GM18498 (cell line): ENCODE measurements around the gene TNF.
A peak's percentile ranks its signal among the peaks of the same experiment; 100 is the strongest.

Experiments
- ATAC-seq: cut with Tn5 transposase; IDR thresholded peaks from one replicate; pipeline ENCODE4 v1.9.1; 2021; ENCODE audit warnings: mild to moderate bottlenecking, moderate library complexity; ENCODE audit not compliant: unreplicated experiment

The TNF gene

DNA sequence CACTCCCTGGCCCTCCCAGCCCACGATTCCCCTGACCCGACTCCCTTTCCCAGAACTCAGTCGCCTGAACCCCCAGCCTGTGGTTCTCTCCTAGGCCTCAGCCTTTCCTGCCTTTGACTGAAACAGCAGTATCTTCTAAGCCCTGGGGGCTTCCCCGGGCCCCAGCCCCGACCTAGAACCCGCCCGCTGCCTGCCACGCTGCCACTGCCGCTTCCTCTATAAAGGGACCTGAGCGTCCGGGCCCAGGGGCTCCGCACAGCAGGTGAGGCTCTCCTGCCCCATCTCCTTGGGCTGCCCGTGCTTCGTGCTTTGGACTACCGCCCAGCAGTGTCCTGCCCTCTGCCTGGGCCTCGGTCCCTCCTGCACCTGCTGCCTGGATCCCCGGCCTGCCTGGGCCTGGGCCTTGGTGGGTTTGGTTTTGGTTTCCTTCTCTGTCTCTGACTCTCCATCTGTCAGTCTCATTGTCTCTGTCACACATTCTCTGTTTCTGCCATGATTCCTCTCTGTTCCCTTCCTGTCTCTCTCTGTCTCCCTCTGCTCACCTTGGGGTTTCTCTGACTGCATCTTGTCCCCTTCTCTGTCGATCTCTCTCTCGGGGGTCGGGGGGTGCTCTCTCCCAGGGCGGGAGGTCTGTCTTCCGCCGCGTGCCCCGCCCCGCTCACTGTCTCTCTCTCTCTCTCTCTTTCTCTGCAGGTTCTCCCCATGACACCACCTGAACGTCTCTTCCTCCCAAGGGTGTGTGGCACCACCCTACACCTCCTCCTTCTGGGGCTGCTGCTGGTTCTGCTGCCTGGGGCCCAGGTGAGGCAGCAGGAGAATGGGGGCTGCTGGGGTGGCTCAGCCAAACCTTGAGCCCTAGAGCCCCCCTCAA, 3.1 kb upstream of the TNF start, which contains the start of gene LTA:
LTA (plus strand) TSS at position 249 of the 871 bp plus-strand sequence; CDS start at position 703, 454 bp downstream.
- ATAC-seq: peak; percentile 45

DNA sequence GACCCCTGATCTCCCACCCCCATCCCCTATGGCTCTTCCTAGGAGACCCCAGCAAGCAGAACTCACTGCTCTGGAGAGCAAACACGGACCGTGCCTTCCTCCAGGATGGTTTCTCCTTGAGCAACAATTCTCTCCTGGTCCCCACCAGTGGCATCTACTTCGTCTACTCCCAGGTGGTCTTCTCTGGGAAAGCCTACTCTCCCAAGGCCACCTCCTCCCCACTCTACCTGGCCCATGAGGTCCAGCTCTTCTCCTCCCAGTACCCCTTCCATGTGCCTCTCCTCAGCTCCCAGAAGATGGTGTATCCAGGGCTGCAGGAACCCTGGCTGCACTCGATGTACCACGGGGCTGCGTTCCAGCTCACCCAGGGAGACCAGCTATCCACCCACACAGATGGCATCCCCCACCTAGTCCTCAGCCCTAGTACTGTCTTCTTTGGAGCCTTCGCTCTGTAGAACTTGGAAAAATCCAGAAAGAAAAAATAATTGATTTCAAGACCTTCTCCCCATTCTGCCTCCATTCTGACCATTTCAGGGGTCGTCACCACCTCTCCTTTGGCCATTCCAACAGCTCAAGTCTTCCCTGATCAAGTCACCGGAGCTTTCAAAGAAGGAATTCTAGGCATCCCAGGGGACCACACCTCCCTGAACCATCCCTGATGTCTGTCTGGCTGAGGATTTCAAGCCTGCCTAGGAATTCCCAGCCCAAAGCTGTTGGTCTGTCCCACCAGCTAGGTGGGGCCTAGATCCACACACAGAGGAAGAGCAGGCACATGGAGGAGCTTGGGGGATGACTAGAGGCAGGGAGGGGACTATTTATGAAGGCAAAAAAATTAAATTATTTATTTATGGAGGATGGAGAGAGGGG, 1.9 kb upstream of the TNF start:
- no peak for ATAC-seq

DNA sequence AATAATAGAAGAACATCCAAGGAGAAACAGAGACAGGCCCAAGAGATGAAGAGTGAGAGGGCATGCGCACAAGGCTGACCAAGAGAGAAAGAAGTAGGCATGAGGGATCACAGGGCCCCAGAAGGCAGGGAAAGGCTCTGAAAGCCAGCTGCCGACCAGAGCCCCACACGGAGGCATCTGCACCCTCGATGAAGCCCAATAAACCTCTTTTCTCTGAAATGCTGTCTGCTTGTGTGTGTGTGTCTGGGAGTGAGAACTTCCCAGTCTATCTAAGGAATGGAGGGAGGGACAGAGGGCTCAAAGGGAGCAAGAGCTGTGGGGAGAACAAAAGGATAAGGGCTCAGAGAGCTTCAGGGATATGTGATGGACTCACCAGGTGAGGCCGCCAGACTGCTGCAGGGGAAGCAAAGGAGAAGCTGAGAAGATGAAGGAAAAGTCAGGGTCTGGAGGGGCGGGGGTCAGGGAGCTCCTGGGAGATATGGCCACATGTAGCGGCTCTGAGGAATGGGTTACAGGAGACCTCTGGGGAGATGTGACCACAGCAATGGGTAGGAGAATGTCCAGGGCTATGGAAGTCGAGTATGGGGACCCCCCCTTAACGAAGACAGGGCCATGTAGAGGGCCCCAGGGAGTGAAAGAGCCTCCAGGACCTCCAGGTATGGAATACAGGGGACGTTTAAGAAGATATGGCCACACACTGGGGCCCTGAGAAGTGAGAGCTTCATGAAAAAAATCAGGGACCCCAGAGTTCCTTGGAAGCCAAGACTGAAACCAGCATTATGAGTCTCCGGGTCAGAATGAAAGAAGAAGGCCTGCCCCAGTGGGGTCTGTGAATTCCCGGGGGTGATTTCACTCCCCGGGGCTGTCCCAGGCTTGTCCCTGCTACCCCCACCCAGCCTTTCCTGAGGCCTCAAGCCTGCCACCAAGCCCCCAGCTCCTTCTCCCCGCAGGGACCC, 981 bp upstream of the TNF start:
- ATAC-seq: no peak

DNA sequence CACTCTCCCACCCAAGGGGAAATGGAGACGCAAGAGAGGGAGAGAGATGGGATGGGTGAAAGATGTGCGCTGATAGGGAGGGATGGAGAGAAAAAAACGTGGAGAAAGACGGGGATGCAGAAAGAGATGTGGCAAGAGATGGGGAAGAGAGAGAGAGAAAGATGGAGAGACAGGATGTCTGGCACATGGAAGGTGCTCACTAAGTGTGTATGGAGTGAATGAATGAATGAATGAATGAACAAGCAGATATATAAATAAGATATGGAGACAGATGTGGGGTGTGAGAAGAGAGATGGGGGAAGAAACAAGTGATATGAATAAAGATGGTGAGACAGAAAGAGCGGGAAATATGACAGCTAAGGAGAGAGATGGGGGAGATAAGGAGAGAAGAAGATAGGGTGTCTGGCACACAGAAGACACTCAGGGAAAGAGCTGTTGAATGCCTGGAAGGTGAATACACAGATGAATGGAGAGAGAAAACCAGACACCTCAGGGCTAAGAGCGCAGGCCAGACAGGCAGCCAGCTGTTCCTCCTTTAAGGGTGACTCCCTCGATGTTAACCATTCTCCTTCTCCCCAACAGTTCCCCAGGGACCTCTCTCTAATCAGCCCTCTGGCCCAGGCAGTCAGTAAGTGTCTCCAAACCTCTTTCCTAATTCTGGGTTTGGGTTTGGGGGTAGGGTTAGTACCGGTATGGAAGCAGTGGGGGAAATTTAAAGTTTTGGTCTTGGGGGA, 754 bp downstream of the TNF start:
- no peak for ATAC-seq

DNA sequence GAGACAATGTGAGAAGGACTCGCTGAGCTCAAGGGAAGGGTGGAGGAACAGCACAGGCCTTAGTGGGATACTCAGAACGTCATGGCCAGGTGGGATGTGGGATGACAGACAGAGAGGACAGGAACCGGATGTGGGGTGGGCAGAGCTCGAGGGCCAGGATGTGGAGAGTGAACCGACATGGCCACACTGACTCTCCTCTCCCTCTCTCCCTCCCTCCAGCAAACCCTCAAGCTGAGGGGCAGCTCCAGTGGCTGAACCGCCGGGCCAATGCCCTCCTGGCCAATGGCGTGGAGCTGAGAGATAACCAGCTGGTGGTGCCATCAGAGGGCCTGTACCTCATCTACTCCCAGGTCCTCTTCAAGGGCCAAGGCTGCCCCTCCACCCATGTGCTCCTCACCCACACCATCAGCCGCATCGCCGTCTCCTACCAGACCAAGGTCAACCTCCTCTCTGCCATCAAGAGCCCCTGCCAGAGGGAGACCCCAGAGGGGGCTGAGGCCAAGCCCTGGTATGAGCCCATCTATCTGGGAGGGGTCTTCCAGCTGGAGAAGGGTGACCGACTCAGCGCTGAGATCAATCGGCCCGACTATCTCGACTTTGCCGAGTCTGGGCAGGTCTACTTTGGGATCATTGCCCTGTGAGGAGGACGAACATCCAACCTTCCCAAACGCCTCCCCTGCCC, 1.7 kb downstream of the TNF start:
- no peak for ATAC-seq

DNA sequence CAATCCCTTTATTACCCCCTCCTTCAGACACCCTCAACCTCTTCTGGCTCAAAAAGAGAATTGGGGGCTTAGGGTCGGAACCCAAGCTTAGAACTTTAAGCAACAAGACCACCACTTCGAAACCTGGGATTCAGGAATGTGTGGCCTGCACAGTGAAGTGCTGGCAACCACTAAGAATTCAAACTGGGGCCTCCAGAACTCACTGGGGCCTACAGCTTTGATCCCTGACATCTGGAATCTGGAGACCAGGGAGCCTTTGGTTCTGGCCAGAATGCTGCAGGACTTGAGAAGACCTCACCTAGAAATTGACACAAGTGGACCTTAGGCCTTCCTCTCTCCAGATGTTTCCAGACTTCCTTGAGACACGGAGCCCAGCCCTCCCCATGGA, 2.2 kb downstream of the TNF start:
- no peak for ATAC-seq

DNA sequence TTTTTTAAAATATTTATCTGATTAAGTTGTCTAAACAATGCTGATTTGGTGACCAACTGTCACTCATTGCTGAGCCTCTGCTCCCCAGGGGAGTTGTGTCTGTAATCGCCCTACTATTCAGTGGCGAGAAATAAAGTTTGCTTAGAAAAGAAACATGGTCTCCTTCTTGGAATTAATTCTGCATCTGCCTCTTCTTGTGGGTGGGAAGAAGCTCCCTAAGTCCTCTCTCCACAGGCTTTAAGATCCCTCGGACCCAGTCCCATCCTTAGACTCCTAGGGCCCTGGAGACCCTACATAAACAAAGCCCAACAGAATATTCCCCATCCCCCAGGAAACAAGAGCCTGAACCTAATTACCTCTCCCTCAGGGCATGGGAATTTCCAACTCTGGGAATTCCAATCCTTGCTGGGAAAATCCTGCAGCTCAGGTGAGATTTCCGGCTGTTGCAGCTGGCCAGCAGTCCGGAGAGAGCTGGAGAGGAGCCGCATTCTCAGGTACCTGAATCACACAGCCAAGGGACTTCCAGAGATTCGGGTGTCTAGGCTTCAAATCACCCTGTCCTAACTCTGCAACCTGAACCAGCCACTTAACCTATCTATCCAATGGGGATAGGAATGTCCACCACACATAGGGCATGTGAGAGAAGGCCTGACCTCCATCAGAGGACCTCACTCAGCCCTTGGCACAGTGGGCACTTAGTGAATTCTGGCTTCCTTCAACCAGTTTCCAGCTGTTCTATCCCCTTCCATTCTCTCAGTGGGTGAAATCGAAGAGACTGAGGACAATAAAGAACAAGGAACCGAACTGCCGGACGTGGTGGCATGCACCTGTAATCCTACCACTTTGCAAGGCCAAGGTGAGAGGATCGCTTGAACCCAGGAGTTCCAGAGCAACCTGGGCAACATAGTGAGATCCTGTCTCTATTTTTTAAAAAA, 3.1 kb downstream of the TNF start:
- ATAC-seq: no peak

DNA sequence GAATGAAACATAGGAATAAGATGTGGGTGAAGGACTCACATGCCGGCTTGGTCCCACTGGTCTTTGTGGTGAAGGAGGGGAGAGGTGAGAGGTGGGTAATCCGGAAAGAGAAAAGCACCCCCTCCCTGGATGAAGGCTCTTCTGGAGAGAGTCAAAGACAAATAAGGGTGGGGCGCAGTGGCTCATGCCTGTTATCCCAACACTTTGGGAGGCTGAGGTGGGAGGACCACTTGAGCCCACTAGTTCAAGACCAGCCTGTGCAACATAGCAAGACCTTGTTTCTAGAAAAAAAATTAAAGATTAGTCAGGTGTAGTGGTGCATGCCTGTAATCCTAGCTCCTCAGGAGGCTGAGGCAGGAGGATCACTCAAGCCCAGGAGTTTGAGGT, 3.7 kb downstream of the TNF start:
- ATAC-seq: no peak

DNA sequence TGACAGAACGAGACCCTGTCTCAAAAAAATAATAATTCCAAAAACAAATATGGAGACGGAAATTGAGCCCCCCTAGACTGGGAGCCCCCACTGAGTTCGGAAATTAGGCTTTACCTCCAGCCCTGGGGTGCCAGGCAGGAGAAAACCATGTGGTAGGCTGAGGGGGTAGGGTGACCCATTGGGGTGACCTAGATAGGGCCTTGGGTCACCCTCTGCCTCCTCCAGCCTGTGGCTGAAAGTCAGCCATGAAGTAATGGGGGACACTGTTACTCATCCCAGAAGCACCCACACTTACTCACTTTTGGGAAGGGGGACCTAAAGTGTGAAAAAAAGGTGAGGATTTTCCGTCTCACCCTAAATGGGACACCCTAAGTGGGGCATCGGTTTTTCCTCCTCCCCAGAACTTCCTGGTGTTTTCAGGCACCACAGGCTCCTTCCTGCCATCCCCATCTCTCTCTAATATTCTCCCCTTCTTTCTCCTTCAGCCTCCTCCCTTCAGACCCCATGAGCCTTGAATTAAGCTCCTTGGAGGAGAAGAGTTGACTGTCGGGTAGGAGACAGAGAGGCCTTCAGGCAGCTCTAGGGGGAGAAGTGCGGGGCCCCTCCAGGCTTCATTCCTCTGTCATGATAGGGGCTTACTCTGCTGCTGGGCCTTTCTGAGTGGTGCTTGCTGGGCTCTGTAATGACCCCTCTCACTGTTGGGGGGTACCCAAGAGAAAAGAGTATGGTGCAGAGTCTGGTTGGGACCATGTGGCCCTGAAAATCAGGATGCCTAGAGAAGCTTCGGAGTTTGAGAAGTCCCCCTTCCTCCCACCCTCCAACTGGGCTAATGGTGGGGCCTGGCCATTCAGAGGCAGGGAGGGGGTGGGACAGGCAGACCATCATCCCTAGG, 4.4 kb downstream of the TNF start:
- no peak for ATAC-seq

DNA sequence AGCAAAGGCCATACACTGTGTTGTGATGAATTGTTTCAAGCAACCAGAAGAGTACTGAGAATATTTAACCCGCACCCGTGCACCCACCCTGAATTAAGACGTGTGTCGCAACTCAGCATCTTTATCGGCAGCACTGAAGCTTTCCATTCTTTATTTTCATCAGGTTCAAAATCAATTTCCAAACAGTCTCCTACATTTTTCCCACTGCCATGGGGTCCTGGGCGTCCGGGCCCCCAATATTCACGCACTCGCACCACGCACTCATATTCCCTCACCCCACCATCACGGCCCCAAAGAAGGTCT, 5.0 kb downstream of the TNF start:
- no peak for ATAC-seq

DNA sequence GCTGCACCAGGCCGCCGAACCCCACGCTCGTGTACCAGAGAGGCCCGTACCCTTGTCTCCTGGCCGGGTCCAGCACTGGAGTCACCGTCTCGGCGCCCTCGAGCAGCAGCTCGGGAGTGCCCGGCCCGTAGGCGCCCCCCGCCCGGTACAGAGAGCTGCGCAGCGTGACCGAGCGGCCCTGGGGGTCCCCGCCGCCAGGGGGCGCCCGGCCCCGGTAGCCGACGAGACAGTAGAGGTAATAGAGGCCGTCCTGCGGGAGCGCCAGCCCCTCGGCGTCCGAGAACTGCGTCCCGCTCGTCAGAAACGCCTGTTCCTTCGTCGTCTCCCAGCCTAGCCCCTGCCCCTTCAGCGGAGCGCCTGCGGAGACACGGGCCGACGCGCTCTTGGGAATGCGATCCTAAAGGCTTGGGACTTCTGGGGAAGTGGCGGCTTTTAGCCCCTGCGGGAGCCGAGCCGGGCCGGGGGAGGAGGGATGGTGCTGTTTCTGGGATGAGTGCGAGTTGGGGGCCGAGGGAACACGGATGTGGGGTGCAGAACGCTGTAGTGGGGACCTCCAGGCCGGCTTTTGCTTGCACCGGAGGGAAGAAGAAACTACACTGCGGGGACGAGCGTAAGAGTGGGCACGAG, 5.6 kb downstream of the TNF start:
- ATAC-seq: no peak

DNA sequence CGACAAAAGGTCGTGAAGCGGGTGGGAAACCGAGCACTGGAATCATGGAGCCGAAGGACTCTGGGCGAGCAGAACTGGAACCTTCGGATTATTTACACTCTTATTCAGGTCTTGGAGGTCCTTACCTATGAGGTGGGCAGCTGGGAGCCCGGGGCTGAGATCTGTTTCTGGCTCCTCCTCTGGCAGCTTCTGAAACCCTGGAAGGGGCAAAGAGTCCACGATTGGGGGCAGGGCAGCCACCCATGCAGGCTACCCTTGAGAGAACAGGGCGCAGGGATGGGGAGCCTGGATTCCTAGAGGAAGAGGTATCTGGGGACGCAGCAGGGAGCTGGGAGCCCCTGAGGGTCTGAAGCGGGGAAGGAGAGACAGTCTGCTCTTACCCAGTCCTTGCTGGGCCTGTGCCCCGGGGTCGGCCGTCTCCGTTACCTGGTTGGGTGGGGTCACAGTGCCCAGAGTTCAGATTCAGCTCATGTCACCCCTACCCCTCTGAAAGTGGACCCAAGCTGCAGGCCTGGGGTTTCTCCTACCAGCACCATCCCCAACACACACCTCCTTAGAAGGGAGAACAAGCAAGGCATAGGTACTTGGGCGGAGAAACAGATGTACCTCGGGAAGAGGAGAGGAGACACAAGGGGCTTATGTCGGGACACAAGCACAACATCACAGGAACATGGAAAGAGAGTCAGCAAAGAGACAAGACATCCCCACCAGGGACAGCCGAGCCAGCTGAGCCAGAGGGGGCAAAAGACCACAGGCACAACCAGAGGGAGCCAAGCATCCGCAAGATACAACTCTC, 6.3 kb downstream of the TNF start:
- no peak for ATAC-seq

DNA sequence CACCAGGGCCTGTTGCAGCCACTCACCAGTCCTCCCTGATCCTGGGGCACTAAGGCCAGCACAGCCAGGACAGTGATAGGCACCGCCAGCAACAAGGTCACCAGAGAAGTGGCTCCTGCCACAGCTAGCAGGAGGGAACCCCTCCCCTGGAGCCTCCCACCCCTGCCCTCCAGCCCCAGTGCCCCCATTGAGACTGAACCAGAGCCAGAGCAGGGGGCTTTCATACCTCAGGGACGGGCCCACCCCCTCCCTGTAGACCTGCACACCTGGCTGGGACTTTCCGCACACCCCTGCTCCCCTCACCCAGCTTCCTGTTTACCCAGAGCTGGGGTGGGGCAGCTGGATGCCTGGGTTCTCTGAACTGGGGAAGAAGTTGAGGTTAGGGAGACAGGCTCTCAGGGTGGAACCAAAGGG, 6.9 kb downstream of the TNF start, which contains the start of gene LTB:
LTB (minus strand) TSS at position 195 of the 414 bp plus-strand sequence; CDS start at position 188, 7 bp downstream.
- ATAC-seq: no peak

DNA sequence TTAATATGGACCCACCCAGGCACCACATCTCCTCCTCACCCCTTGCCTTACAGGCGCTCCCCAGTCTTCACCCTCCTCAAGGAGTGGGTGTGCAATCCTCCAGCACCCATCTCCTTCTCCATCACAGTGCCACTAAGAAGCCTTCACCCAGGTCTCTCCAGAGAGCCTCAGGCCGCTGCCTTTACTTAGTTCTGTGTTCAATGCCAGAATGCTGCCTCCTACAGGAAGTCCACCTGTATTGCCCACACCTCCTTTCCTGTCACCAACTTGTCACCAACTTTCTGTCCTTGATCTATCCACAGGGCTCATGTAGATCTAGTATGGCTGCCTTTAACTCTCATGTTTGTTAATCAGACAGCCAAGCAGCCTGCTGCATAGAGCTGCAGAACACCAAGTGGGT, 10.1 kb downstream of the TNF start:
- no peak for ATAC-seq

DNA sequence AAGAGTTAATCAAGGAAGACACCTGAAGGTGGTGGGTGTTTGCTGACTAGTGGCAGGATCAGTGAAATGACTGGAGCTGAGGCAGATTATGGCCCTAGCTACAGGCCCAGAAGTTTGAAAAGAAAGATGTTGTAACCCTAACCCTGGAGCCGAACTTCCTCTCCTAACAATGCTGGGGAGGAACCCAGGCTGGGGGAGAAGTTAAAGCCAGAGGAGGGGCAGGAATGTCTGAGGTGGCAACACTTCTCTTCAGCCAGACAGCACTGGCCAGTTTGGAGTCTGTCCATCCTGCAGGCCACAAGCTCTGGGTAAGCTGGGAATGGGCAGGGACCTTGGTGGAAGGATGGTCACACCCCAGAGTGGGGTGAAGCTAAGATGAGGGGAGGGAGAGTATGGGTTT, 10.6 kb downstream of the TNF start, which contains the start of gene LST1:
LST1 (plus strand) TSS at position 270 of the 400 bp plus-strand sequence. CDS start 1,023 bp downstream, outside the sequence.
- no peak for ATAC-seq
